Ishikawa (cell line): Measurements from ENCODE around the gene INPP4A.

Source experiments
- CREB1 ChIP-seq: IDR thresholded peaks from 2 replicates; pipeline ENCODE4 v1.6.1; 2012; ENCODE audit warnings: low read depth
- EP300 ChIP-seq: IDR thresholded peaks from 2 replicates; pipeline ENCODE4 v1.6.1; 2012; ENCODE audit warnings: borderline replicate concordance
- YY1 ChIP-seq: IDR thresholded peaks from 2 replicates; pipeline ENCODE4 v1.6.1; 2012; ENCODE audit warnings: low read depth
- ZBTB7A ChIP-seq: IDR thresholded peaks from 2 replicates; pipeline ENCODE4 v1.6.1; 2012; ENCODE audit warnings: low read depth

DNA sequence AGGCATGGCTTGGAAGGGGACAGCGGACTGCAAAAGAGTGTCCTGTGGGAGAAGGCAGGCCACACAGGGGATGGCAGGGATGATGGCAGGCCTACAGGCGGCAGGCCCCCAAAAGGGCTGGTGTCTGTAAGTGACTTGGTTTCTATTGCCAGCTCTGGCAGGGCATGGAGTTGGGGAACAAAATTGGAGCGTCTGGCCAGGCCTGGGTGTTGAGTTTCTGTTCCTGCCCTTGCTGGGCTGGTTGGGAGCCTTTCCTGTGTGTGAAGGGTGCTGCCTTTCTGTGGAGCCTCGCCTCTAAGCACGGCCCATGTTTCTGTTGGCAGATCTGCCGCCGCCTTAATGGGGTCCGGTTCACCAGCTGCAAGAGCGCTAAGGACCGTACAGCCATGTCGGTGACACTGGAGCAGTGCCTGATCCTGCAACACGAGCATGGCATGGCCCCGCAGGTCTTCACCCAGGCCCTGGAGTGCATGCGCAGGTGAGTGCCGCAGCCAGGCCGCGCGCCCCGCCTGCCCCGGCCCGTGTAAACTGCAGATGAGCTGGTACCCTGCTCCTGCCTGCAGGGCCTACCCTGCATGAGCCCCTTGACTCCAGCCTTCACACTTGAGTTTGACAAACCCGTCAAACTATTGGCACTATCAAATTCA is 132.1 kb downstream of the INPP4A start:
- TF ChIP-seq CREB1 (no peak), ZBTB7A (no peak), YY1 (no peak), EP300 (no peak)
